ENCODE results near the gene SYNCRIP.
"Not testable (repeated sequence)": the region's sequence is repeated elsewhere in the genome, so short reads cannot be mapped to it uniquely, and the experiment has no call there.

Gene SYNCRIP

GRCh38 chr6:85594197-85594930, 48.3 kb downstream of the SYNCRIP start:
- peak; percentile 36 for DNase-seq (ENCODE audit: low read depth)

GRCh38 chr6:85593438-85594196, 49.1 kb downstream of the SYNCRIP start, which contains the start of gene SNX14:
SNX14 (minus strand) TSS chr6:85593858; CDS start chr6:85593718, 140 bp downstream.
- peak; percentile 80 for DNase-seq (ENCODE audit: low read depth)

GRCh38 chr6:85592033-85592432, 50.7 kb downstream of the SYNCRIP start:
- no peak for DNase-seq (ENCODE audit: low read depth)

- DNase-seq (ENCODE audit: low read depth) = no peak
These were observed 51.5 kb downstream of the SYNCRIP start for GRCh38 chr6:85591207-85591606.

GRCh38 chr6:85585741-85586140, 56.9 kb downstream of the SYNCRIP start:
- no peak for DNase-seq (ENCODE audit: low read depth)

GRCh38 chr6:85582832-85583231, 59.9 kb downstream of the SYNCRIP start:
- not testable (repeated sequence) for DNase-seq (ENCODE audit: low read depth)

- DNase-seq (ENCODE audit: low read depth) = no peak
These were observed 61.1 kb downstream of the SYNCRIP start for GRCh38 chr6:85581572-85581971.

GRCh38 chr6:85580878-85581267, 61.8 kb downstream of the SYNCRIP start:
- DNase-seq (ENCODE audit: low read depth) = no peak

- DNase-seq (ENCODE audit: low read depth) = no peak
These were observed 62.4 kb downstream of the SYNCRIP start for GRCh38 chr6:85580118-85580877.

- no peak for DNase-seq (ENCODE audit: low read depth)
These were observed 63.1 kb downstream of the SYNCRIP start for GRCh38 chr6:85579581-85579980.

GRCh38 chr6:85576476-85576875, 66.2 kb downstream of the SYNCRIP start:
- DNase-seq (ENCODE audit: low read depth) = no peak

- DNase-seq (ENCODE audit: low read depth) = no peak
These were observed 67.6 kb downstream of the SYNCRIP start for GRCh38 chr6:85574932-85575598.

GRCh38 chr6:85569323-85569722, 73.4 kb downstream of the SYNCRIP start:
- DNase-seq (ENCODE audit: low read depth) = no peak

- no peak for DNase-seq (ENCODE audit: low read depth)
These were observed 74.3 kb downstream of the SYNCRIP start for GRCh38 chr6:85568411-85568810.

- DNase-seq (ENCODE audit: low read depth) = no peak
These were observed 77.0 kb downstream of the SYNCRIP start for GRCh38 chr6:85565736-85566135.

- DNase-seq (ENCODE audit: low read depth) = not testable (repeated sequence)
These were observed 78.5 kb downstream of the SYNCRIP start for GRCh38 chr6:85564223-85564622.

Measured in activated T-cell treated with anti-CD3 and anti-CD28 coated beads for 48 hours (primary cell).